ENCODE data around the gene NAA10.

NAA10 gene

DNA sequence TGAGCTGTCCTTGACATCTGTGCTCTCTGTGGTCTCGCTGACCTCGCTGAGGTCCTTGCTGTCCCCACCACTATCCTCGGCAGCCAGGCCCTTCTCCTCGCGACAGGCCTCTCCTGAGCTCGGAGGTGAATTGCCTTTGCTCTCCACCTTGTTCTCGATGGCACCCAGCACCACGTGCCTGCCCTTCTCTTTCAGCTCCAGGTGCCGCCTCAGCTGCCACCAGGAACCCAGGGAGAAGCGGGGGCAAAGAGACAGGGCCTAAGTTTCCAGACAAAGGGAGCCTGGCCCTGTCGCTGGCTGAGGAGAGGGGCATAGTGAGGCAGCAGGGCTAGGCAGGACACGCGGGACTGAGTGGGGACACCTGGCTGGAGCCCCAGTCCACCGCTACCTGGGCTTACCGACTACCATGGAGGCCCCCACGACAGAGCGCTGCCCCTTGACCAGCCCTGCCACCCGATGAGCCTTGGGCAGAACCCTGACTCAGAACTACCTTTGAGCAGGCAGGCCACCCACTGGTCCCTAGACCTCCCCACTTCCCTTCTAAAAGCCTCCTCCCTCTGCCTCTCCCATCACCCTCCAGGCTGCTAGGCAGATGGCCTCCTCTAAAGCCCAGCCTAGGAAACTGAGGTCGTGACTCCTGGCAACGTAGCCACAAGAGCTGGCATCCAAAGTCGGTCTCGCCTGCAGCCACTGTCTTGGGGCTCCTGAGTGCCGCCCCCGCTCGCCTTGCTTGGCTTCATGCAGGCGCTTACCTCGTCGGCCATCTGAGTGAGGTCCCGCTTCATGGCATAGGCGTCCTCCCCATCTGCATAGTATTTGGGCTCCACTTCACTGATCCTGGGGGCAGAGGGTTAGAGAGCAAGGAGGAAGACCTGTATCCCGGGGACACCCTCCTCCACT lies 4.6 kb downstream of the NAA10 start:
- H3K4me3 ChIP-seq (ENCODE audit: low read depth, low read length), result no peak overlapping the region

DNA sequence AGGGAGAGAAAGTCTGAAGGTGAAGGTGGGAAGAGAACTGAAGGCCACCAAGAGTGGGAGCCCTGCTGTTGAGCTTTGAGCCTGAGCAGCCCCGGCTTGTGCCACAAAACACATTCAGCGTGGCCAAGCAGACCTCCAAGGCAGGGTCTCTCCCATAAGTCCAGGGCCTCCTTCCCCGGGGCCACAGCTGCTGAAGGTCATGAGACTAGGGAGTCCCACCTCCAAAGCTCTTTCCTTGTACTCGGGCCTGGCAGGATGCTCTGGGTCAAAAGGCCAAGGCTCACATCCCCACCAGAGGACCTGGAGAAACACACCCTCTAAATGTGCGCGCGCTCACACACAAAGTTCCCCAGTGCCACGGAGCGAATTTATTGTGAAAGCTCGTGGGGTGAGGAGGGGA lies 5.3 kb downstream of the NAA10 start:
- H3K4me3 ChIP-seq (ENCODE audit: low read depth, low read length), result no peak overlapping the region

DNA sequence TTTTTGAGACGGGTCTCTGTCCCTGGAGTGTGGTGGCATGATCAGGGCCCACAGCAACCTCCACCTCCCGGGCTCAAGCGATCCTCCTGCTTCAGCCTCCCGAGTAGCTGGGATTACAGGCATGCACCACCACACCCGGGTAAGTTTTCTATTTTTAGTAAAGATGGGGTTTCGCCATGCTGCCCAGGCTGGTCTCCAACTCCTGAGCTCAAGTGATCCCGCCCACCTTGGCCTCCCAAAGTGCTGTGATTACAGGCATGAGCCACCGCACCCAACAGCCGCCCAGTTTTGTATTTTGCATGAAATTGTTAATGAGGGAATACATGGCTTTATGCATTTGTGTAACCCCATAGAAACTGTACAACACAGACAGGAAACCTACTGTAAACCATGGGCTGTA lies 6.0 kb downstream of the NAA10 start:
- H3K4me3 ChIP-seq (ENCODE audit: low read depth, low read length), result no peak overlapping the region

DNA sequence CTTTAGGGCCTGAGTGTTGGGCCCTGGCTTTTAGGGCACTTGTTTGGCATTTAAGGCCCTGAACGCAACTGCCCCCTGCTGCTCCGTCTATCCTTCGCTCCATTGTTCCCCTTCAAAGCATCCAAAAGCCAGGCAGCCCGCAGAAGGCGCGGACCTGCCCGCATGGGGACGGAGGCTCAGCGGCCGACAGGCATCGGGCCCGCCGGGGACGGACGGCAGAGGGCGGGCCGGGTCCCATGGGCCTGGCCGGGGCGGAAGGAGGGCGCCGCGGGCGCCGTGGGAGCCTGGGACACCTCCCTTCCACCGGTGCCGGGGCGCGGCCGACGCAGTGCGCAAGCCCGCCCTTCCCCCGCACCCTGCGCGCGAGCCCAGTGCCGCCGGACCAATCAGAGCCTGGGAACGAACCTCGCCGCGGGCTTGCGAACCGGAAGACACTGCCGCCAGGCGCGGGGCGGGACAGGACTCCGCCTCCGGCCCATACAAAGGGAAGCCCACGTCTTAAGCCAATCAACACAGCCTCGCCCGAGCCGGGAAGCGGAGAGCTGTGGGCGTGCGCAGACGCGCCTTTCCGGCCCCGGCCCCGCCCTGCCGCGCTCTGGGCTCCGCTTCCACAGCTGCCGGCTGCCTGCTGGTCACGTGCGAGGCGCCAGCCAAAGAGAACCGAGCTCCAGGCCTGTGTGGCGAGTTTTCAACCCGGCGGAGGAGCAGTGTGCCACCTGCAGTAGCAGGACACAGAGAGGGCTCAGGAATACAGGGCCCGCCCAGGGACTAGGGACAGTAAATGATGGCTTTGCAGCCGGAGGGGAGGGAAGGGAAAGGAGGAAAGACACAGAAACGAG lies 6.7 kb downstream of the NAA10 start:
- H3K4me3 ChIP-seq (ENCODE audit: low read depth, low read length), result peak overlapping the region; percentile 41

DNA sequence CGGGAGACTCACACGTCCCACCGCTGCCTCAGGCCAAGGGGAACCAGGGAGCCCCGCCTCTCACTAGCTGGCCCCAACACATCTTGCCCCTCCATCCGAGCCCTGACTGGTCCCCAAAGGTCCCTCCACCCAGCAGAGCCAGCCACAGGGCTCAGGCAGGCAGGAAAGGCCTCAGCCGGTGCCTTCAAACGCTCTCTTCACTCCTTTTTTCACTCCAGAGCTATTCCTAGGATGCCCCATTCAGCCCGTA lies 7.2 kb downstream of the NAA10 start:
- H3K4me3 ChIP-seq (ENCODE audit: low read depth, low read length), result peak overlapping the region; percentile 41

DNA sequence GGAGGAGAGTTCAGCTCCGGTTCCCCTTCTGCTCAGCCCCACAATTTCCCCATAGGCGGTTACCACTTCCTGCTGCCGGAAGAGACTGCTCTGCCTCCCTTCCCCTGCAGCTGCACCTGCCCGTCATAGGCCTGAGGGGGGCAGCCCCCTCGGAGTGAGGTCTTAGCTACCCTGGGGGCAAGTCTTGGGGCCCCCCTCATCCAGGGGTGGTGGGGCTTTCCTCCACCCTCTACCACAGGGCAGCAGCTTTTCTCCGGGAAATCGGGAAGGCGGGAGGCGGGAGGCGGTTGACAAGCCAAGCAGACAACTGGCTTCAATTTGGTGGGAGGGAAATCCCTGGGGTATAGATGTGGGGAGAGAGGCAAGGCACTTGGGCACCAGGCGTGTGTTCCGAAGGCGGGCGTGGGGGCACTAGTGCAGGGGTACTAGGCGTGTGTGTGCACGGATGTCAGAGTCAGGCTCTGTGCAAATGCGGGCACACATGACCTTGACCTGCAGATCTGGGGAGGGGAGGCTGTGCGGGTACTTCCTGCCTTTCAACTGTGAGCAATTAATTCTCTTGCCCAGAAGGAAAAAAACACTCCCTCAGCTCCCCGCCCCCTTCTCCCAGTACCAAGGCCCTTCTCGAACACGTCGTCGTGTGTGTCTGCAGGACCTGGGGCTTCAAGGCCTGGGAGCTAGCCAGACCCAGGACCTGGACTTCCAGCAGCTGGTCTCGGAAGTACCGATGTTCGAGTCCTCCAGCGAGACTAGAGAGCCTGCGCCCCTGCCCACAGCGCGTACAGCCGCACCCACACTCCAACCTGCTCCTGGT lies 7.8 kb downstream of the NAA10 start:
- H3K4me3 ChIP-seq (ENCODE audit: low read depth, low read length), result peak overlapping the region; percentile 41

DNA sequence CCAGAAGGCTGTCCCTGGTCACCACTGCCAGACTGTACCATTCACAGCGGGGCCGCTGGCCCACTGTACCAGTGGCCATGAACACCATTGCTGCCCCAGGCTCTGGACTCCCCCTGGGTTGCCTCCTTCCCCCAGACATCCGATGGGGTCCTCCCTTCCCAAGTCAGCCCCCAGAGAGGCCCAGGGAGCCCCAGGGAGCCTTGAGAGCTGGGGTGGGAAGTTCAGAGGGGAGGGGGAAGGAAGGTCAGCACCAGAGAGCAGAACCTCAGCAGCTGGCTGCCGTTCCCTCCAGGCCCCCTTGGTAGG lies 8.3 kb downstream of the NAA10 start:
- peak overlapping the region; percentile 8 for H3K4me3 ChIP-seq (ENCODE audit: low read depth, low read length)

DNA sequence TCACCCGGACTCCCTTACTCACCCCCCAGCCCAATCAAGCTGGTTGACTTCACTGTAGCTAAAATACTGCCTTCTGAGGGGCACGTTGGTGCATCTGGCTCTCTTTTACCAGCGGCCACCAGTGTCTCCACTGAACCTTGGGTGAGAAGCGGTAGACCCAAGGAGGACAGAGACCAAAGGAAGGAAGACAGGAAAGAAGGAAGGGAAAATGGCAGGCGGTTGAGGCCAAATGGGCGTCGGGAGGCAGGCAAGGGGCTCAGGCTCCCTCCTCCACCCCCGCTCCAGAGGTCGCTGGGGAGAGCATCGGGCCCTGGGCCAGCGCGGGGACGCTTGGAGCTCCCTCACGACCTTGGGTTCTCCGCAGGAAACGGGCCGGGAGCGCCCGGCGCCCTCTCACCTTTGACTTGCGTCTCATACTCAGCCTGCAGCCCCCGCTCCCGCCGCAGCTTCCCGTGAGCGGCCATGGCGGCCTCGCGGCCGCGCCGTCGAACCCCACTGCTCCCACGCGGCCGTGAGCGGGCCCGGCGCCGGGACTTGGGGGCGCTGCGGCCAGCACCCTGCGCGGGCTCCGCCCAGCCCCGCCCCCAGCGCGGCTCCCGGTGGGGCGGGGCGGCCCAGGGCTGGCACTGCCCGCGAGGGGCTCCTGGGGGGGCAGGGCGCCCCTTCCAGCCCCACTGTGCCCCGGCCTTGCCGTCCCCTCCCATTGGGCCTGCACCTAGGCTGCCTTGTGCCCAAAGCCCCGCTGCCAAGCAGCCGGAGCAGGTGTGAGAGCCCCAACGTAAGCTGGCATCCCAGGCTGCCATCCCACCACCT lies 8.9 kb downstream of the NAA10 start, which contains the start of gene ARHGAP4:
ARHGAP4 (minus strand) TSS at position 526 of the 813 bp plus-strand sequence; CDS start at position 464, 62 bp downstream.
- H3K4me3 ChIP-seq (ENCODE audit: low read depth, low read length), result peak within 1 kb of the TSS; percentile 34

DNA sequence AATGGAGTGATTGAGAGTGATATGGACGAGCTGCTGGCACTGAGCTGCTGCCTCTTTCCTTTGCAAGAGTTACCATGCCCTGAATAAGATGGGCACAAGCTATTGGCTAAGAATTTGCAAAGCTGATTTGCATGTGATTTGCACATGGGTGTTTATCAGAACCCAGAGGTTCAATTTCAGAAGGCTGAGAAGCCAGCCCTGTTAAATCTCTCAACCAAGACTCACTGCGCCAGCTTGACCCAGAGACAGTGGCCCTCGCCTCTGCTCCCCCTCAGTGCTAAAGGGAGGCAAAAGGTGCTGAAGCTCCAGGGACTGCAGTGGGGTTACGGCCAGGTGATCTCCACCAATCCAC lies 9.5 kb downstream of the NAA10 start:
- peak overlapping the region; percentile 34 for H3K4me3 ChIP-seq (ENCODE audit: low read depth, low read length)

DNA sequence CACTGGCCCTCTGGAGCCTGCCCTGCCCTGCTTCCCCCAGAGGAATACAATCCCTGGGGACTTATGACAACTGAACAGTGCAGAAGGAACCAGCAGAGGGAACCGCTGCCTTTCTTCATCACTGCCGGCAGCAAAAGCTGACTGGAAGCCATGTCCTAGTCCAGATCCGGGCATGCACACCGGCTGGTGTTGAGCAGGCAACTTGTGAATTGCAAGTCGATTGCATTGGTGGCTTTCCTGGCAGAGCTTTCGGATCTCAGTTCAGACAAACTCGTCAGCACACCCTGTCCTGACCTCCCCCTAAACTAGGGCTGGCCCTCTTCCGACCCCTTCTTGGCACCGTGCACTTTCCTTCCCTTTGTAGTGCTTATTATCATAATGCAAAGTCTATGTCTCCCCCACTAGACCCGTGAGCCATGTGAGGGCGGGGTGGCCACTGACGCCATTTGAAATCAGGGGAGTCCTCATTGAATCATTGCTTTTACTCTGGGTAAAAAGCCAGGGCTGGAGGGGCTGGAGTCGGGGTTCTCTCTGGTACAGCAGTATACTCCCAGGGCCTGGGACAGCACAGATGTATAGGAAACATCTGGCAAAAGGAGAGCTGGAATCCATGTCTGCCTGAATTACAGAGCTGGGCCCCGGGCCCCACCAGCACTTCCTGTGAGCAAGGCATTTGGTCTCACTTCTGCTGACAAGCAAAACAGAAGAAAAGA lies 10.5 kb downstream of the NAA10 start:
- no peak overlapping the region for H3K4me3 ChIP-seq (ENCODE audit: low read depth, low read length)

DNA sequence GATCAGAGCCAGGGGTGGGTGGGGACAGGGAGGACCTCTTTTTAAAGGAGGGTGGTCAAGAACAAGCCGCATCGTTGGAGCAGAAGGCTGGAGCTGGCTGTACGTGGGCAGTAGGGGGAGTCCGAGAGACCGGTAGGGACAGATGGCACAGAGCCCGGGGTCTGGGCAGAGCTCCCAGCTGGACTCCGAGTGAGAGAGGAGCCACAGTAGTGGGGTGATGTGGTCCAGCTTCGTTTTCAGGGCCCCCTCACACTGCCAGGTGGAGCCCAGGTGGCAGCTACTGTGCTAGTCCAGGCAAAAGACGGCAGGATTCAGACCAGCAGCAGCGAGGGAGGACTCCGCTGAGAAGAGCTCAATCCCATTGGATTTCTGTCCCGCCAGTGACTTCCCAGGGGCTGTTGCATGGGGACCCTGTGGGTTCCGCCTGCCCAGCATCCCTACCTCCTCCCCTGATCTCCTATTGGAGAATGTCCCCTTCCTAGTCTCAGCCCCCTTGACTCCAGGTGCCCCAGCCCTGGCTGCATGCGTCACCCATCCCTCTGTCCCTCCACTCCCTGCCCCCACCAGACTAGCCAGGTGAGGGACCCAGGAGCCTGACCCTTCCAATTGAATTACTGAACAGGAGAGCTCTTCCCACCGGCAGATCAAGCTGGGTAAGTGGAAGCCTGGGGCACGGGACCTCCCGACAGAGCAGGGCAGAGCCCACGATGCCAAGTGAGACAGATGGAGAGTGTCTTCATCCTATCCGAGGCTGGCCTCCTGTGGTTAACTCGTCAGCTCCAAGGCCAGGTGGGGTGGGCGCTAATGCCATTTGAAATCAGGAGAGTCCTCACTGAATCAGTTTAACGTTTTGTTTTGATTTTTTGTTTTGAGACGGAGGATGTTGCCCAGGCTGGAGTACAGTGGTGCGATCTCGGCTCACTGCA lies 11.6 kb downstream of the NAA10 start:
- H3K4me3 ChIP-seq (ENCODE audit: low read depth, low read length), result no peak overlapping the region

DNA sequence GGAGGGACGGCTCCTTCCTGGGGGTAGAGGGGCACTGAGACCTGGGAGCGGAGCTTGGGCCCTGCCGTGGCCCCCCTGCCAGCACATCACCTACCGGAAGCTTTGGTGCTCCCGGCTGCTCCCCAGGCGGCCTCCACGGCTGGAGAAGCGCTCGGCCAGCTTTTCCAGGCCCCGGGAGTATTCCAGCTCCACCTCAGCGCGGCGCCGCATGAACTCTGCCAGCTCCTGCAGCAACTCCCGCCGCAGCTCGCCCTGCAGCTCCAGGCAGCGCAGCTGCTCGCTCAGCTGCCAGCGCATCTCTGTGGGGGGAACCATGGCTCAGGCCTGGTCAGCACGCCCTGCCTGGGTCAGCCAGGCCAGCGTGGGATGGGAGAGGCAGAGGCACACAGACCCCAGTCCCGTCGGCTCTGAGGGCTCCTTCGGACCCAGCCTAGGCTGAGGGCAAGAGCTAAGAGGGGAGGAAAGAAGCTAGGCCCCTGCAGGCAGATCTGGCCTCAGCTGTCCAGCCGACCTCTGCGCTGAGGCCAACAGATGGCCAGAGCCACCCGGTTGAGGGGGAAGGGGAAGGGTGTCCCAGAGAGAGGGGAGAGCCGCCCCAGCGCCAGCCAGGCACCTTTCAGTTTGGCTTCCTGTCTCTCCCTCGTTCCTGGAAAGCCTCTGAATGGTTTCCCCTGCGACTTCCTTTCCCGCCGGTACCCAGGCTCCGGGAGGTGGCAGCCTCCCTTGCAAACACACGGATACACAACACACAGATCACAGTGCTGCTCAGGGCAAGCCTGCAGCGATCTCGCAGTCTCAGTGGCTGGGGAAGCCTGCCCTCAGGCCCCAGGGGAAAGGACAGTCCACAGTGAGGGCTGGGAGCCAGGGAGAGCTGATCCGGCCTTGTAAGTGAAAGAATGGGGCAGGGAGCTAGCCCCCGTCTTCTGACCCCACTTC lies 13.1 kb downstream of the NAA10 start:
- no peak overlapping the region for H3K4me3 ChIP-seq (ENCODE audit: low read depth, low read length)

DNA sequence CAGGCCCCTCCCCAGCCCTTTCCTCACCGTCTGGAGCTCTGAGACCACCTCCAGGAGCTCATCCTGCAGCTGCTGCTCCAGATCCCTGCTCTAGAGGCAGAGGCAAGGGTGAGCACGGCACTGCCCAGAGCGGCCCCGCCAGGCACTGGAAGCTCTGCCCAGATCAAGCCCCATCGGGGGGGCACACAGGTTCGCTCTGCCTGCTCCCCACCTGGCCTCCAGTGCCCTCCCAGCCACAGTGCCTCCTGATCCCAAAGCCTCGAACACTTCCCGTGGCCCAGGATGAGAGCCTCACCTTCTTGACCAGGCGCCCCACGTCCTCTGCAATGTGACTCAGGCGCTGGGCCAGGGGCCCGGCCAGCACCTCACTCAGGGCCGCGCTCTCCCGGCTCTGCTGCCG lies 13.8 kb downstream of the NAA10 start:
- H3K4me3 ChIP-seq (ENCODE audit: low read depth, low read length), result no peak overlapping the region

DNA sequence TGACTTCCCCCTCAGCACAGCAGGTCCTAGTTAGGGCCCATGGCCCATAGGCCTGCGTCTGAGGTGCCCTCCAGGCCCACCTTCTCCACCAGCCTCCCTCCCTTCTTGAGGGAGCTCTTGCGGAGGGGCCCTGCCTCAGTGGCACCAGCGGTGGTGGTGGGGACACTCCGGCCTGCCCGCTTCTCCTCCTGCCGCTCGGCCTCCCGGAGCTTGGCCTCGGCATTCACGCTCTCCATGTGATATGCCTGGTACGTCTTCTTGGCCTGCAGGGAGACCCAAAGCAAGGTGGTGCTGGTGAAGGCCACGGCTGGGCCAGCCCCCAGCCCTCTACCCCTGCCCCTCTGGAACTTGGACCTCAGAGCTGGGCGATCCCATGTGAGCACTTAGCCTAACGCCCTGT lies 14.3 kb downstream of the NAA10 start:
- H3K4me3 ChIP-seq (ENCODE audit: low read depth, low read length), result no peak overlapping the region

DNA sequence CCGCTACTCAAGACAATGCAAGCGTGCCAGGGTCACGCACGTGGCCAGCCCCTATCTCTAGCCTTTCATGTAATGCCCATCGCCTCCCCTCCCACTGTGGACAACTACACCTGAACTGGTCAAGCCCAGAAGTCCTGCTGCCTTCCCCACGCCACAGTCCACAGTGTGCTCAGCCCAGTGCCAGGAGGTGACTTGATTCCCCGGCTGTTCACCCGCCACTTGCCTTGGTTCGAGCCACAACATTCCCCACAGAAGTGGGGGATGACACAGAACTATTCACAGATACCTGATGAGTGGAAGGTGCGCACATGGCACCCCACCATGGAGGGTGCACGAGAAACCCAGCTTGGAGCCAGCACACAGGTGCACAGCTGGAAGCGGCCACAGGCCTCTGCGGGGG lies 15.6 kb downstream of the NAA10 start:
- H3K4me3 ChIP-seq (ENCODE audit: low read depth, low read length), result no peak overlapping the region

DNA sequence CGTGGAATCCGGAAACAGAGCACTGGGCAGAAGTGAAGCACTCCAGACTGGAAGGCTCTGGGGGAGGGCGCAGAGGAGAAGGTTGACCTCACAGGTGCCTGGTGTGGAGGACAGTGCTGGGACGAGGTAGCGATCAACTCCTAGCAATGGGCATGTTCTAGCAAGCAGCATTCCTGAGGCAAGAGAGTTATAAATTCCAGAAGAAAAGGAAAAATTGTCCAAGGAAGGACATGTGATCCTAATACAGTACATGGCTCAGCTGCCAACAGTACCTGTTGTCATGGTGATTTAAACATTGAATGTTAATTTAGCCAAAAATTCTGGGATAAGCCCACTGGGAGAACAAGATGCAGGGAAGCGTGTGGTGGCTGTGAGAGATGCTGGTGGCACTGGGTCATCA lies 17.0 kb downstream of the NAA10 start:
- no peak overlapping the region for H3K4me3 ChIP-seq (ENCODE audit: low read depth, low read length)

DNA sequence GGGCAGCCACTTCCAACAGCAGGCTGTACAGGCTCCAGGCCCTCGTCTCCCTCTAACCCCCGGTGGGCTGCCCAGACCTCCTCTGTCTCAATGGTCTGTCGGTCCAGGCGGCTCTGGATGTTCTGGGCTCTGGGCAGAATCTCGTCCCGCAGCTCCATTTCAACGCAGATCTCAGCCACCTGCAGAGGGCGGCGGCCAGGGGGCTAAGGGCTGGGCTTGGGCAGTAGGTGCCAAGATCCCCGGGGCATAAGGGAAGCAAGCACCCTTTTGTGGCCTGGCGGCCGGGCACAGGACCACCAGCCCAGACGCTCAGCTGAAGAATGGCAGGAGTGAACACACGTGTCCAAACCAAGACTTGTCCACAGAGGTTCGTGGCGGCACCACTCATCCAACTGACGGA lies 21.1 kb downstream of the NAA10 start:
- H3K4me3 ChIP-seq (ENCODE audit: low read depth, low read length), result no peak overlapping the region

DNA sequence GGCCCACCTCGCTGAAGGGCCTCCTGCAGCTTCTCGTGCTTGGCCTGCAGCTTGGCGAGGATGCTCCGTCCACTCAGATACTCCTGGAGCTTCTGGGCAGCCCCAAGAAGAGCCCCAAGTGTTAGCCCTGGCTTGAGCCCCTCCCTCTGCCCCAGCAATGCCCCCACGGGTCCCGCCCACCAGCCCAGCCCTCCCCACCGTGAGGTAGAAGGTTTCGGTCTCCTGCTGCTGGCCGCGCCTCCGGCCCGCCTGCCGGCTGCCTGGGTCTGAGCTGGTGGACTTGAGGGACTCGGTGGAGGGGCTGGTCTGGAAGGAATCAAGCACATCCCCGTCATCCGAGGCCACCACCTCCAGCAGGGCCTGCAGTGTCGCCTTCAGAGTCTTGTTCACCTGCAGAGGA lies 21.6 kb downstream of the NAA10 start:
- H3K4me3 ChIP-seq (ENCODE audit: low read depth, low read length), result no peak overlapping the region
